ENCODE data around the gene RFX1.
"Not testable (repeated sequence)": the region's sequence is repeated elsewhere in the genome, so short reads cannot be mapped to it uniquely, and the experiment has no call there.

Gene RFX1

GRCh38 chr19:14027856-14028450, 21.8 kb upstream of the RFX1 start, which contains the start of gene RLN3:
Gene RLN3, plus strand, starts transcription at chr19:14028148. Its CDS starts 57 bp downstream, at chr19:14028205.
- DNase-seq, result no peak

GRCh38 chr19:14026652-14027192, 20.6 kb upstream of the RFX1 start:
- DNase-seq, result not testable (repeated sequence)

GRCh38 chr19:14023404-14024235, 17.5 kb upstream of the RFX1 start:
- no peak for DNase-seq

- no peak for DNase-seq
These were observed 16.3 kb upstream of the RFX1 start for GRCh38 chr19:14022469-14022868.

GRCh38 chr19:14021474-14021873, 15.4 kb upstream of the RFX1 start:
- DNase-seq, result no peak

GRCh38 chr19:14019739-14020138, 13.6 kb upstream of the RFX1 start:
- DNase-seq, result not testable (repeated sequence)

GRCh38 chr19:14019100-14019499, 13.0 kb upstream of the RFX1 start:
- no peak for DNase-seq

- DNase-seq, result no peak
These were observed 9.5 kb upstream of the RFX1 start for GRCh38 chr19:14015524-14016035.

GRCh38 chr19:14012378-14012915, 6.3 kb upstream of the RFX1 start:
- DNase-seq, result no peak

- peak in 23 of 58 donors; percentile 45 to 98 (median 91) for DNase-seq
These were observed 844 bp upstream of the RFX1 start for GRCh38 chr19:14006766-14007562.

- peak in 56 of 58 donors; percentile 9 to 87 (median 73) for DNase-seq
These were observed 603 bp downstream of the RFX1 start for GRCh38 chr19:14005349-14006084.

GRCh38 chr19:14004619-14005348, 1.3 kb downstream of the RFX1 start:
- peak in 46 of 58 donors; percentile 11 to 76 (median 46) for DNase-seq

- DNase-seq, result no peak
These were observed 2.7 kb downstream of the RFX1 start for GRCh38 chr19:14003251-14004055.

- no peak for DNase-seq
These were observed 3.4 kb downstream of the RFX1 start for GRCh38 chr19:14002571-14003250.

- no peak for DNase-seq
These were observed 5.3 kb downstream of the RFX1 start for GRCh38 chr19:14000691-14001375.

- no peak for DNase-seq
These were observed 7.0 kb downstream of the RFX1 start for GRCh38 chr19:13999085-13999484.

- no peak for DNase-seq
These were observed 7.7 kb downstream of the RFX1 start for GRCh38 chr19:13998426-13998825.

- no peak for DNase-seq
These were observed 8.5 kb downstream of the RFX1 start for GRCh38 chr19:13997631-13997962.

Data from anterior cingulate cortex (tissue), 58 donors.